Erythroblast (primary cell): ENCODE data around the gene ST6GALNAC3.

Experiments used
- GATA1 ChIP-seq: IDR thresholded peaks from 2 replicates; pipeline ENCODE4 v1.6.1; 2011; ENCODE audit warnings: low read depth, mild to moderate bottlenecking, control low read depth, low read length, moderate library complexity
- POLR2A ChIP-seq: IDR thresholded peaks from 2 replicates; pipeline ENCODE4 v1.6.1; 2011; ENCODE audit warnings: mild to moderate bottlenecking, low read length

DNA sequence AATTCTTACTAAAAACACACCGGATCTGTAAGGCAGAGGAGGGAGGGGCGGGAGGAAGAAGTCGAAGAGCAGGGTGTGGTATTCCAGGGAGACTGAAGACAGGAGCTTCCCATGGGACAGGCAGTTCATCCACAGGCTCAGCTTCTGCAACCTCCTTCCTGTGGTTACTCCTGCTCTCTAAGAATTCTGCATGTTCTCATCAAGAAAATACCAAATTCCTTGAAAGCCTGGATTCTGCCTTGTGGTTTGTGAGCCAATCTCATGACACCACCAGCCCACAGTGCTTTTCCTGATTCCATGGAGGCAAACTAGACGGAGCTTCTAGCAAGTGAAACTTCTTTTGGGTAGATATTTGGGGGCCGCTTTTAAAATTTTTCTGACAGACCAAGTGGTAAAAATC, 1.1 kb upstream of the ST6GALNAC3 start:
- TF ChIP-seq POLR2A = no peak
- no peak for TF ChIP-seq GATA1
